ENCODE results near the gene RNF138. TPM values are rescaled to one million over a fixed set of nuclear protein-coding genes. Genes with fewer than 3 reads are reported as not detected.

The RNF138 gene
- total and polyA plus RNA-seq, 10 of the 15 experiments (the other 5 are each of a cell fraction or from before 2014, with no cell fraction given) = 24.2 to 75.2 (median 40.1) TPM

DNA sequence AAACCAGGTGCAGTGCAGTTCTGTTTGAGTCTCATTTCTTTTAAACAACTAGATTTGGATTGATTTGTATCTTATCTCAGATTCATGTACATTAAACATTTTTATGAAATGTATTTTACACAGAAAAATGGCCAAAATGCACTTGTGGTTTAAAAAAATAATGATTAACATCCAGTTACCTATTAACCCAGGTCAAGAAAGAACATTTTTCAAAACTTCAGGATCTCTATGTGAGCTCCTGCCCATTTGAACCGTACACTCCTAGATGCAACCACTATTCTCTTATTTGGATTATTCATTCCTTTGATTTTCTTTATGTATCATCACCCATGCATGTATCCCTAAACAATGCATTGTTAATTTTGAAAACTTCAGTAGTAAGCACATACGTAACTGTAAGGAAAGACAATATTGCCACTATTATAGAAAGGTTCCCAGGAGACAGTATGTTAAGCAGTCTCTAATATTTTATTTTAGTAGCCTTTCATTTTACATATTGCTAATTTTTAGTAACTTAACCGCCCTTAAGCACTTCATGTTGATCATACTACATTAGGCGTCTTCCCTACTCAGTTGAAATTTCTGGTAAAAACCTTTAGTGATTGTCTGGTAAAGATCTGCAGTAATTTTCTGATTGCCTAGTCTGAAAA lies 22.7 kb downstream of the RNF138 start:
- H3K4me1 ChIP-seq (ENCODE audit: control insufficient read depth, insufficient read depth, low read length) = no peaks in the 10 kb centered on the region
- no peaks in the 10 kb centered on the region for H3K9me3 ChIP-seq (replicated peaks; ENCODE audit: control insufficient read depth, insufficient read depth, low read length)
- POLR2A ChIA-PET = interaction anchor here (0.6 kb wide), 1 partner anchor 425 kb away, joined by 3 read pairs; no protein-coding TSS in a partner anchor
- DNase-seq (ENCODE audit: low read depth, low spot score) (no peak), ATAC-seq (no peak), FAIRE-seq (no peak)
- TF ChIP-seq, protein P1, sequence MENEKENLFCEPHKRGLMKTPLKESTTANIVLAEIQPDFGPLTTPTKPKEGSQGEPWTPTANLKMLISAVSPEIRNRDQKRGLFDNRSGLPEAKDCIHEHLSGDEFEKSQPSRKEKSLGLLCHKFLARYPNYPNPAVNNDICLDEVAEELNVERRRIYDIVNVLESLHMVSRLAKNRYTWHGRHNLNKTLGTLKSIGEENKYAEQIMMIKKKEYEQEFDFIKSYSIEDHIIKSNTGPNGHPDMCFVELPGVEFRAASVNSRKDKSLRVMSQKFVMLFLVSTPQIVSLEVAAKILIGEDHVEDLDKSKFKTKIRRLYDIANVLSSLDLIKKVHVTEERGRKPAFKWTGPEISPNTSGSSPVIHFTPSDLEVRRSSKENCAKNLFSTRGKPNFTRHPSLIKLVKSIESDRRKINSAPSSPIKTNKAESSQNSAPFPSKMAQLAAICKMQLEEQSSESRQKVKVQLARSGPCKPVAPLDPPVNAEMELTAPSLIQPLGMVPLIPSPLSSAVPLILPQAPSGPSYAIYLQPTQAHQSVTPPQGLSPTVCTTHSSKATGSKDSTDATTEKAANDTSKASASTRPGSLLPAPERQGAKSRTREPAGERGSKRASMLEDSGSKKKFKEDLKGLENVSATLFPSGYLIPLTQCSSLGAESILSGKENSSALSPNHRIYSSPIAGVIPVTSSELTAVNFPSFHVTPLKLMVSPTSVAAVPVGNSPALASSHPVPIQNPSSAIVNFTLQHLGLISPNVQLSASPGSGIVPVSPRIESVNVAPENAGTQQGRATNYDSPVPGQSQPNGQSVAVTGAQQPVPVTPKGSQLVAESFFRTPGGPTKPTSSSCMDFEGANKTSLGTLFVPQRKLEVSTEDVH (IDR thresholded peaks at IDR 0.05; ENCODE audit: low read depth, partially characterized antibody) = no peak
- TF ChIP-seq, protein P2, sequence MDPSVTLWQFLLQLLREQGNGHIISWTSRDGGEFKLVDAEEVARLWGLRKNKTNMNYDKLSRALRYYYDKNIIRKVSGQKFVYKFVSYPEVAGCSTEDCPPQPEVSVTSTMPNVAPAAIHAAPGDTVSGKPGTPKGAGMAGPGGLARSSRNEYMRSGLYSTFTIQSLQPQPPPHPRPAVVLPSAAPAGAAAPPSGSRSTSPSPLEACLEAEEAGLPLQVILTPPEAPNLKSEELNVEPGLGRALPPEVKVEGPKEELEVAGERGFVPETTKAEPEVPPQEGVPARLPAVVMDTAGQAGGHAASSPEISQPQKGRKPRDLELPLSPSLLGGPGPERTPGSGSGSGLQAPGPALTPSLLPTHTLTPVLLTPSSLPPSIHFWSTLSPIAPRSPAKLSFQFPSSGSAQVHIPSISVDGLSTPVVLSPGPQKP (IDR thresholded peaks at IDR 0.05; ENCODE audit: low read depth, low read length) = no peak
- TF ChIP-seq YY1 (IDR thresholded peaks at IDR 0.05; ENCODE audit: low read depth, low read length) (no peak), MXI1 (IDR thresholded peaks at IDR 0.05; ENCODE audit: low read depth, low read length) (no peak), MEF2A (IDR thresholded peaks at IDR 0.05; ENCODE audit: insufficient read depth, low read depth, low read length) (no peak), HDAC6 (IDR thresholded peaks at IDR 0.05; ENCODE audit: unreplicated experiment) (no peak), CBFB (IDR thresholded peaks at IDR 0.05; ENCODE audit: low read depth) (no peak), SMARCA5 (IDR thresholded peaks at IDR 0.05) (no peak), JUNB (IDR thresholded peaks at IDR 0.05) (no peak), NBN (IDR thresholded peaks at IDR 0.05) (no peak), HCFC1 (IDR thresholded peaks at IDR 0.05; ENCODE audit: low read length) (no peak), ZBED1 (IDR thresholded peaks at IDR 0.05; ENCODE audit: borderline replicate concordance) (no peak)
- TF ChIP-seq, protein P3, sequence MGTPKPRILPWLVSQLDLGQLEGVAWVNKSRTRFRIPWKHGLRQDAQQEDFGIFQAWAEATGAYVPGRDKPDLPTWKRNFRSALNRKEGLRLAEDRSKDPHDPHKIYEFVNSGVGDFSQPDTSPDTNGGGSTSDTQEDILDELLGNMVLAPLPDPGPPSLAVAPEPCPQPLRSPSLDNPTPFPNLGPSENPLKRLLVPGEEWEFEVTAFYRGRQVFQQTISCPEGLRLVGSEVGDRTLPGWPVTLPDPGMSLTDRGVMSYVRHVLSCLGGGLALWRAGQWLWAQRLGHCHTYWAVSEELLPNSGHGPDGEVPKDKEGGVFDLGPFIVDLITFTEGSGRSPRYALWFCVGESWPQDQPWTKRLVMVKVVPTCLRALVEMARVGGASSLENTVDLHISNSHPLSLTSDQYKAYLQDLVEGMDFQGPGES (IDR thresholded peaks at IDR 0.05) = no peak
- TF ChIP-seq, protein P4, sequence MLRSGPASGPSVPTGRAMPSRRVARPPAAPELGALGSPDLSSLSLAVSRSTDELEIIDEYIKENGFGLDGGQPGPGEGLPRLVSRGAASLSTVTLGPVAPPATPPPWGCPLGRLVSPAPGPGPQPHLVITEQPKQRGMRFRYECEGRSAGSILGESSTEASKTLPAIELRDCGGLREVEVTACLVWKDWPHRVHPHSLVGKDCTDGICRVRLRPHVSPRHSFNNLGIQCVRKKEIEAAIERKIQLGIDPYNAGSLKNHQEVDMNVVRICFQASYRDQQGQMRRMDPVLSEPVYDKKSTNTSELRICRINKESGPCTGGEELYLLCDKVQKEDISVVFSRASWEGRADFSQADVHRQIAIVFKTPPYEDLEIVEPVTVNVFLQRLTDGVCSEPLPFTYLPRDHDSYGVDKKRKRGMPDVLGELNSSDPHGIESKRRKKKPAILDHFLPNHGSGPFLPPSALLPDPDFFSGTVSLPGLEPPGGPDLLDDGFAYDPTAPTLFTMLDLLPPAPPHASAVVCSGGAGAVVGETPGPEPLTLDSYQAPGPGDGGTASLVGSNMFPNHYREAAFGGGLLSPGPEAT (IDR thresholded peaks at IDR 0.05; ENCODE audit: low read depth) = no peak
- no TSS peak for BruUV-seq (replicated peaks)
- CTCF ChIA-PET = no interaction called here
- H2AFZ ChIP-seq (ENCODE audit: control insufficient read depth, low read depth, low read length) = no peak overlapping the region
- in situ Hi-C loops (cut with MboI) = no loop called here
- SMC1A ChIA-PET (ENCODE audit: uncharacterized antibody, unreplicated experiment) = no interaction called here
- H3K27me3 ChIP-seq (replicated peaks in 1 of 2; ENCODE audit: control insufficient read depth in 2 of 2, insufficient read depth in 2 of 2, low read length in 1 of 2) = no peaks in the 10 kb centered on the region
- peaks cover 26% of the 10 kb centered on the region for H3K79me2 ChIP-seq (ENCODE audit: control insufficient read depth, insufficient read depth, low read length)
- RAD21 ChIA-PET (ENCODE audit: unreplicated experiment) = no interaction called here
- no peak overlapping the region for H3K4me2 ChIP-seq (ENCODE audit: control insufficient read depth, insufficient read depth)
- 89% methylated on average over 4 of the region's 4 CpGs for WGBS (ENCODE audit: insufficient coverage, insufficient replicate concordance, low lambda C conversion rate, missing lambda C conversion rate)
- no peak overlapping the region for H3K27ac ChIP-seq (ENCODE audit: control insufficient read depth, insufficient read depth)
- H3K36me3 ChIP-seq (ENCODE audit: control insufficient read depth in 2 of 2, insufficient read depth in 2 of 2, low read length in 1 of 2) = peaks cover 5 to 17% of the 10 kb centered on the region in 2 experiments
- intact Hi-C loops (cut with micrococcal nuclease; ENCODE audit: unreplicated experiment) = no loop called here
- no peak overlapping the region for H3K4me3 ChIP-seq
- H3K9ac ChIP-seq (ENCODE audit: control insufficient read depth, insufficient read depth, low read length) = no peak overlapping the region
- H4K20me1 ChIP-seq (ENCODE audit: control insufficient read depth, insufficient read depth) = no peaks in the 10 kb centered on the region
